ENCODE measurements around the gene TNFSF8. TPM values are rescaled to one million over a fixed set of nuclear protein-coding genes. Genes with fewer than 3 reads are reported as not detected.

TNFSF8 gene
- total RNA-seq, 1 experiment from 2014 or later: 0.15 TPM

DNA sequence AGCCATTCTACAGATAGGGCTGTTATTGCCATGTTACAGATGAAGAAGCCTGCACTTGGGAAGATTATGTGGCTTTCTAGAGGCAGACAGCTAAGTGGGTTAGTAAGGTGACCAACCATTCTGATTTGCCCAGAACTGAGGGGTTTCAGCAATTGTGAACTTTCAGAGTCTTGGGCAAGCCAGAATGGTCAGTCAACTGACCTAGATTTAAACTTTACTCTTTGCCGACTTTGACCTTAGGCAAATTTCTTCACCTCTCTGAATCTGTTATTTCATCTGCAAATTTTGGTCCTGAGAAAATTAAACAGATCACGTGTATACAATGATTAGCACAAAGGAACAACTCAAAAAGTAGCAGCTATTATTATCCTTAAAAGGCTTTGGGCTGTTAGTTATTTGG is 20.4 kb upstream of the TNFSF8 start:
- H3K27me3 ChIP-seq (ENCODE audit: control insufficient read depth, insufficient read depth, low read length): no peaks in the 10 kb centered on the region
- no peak for DNase-seq (ENCODE audit: low read depth, low spot score)
- H3K4me1 ChIP-seq (ENCODE audit: control insufficient read depth, insufficient read depth, low read length): no peaks in the 10 kb centered on the region
- H3K4me3 ChIP-seq (ENCODE audit: low read depth in 2 of 2, low read length in 2 of 2): no peak overlapping the region
- BruUV-seq (replicated peaks): no TSS peak
- ATAC-seq: no peak
- intact Hi-C loops (cut with micrococcal nuclease; ENCODE audit: unreplicated experiment) (no loop called here), in situ Hi-C loops (cut with HindIII; ENCODE audit: low pct_unique_long_range_greater_than_20kb, low sequenced_read_pairs) (no loop called here)
- CTCF ChIA-PET: no interaction called here
- no peak for TF ChIP-seq POLR2AphosphoS5 (IDR thresholded peaks at IDR 0.05; ENCODE audit: low read depth, low read length)
- H3K36me3 ChIP-seq (ENCODE audit: control insufficient read depth, insufficient read depth, low read length): no peaks in the 10 kb centered on the region
- POLR2A ChIA-PET: no interaction called here
- no peaks in the 10 kb centered on the region for H3K9me3 ChIP-seq (ENCODE audit: control insufficient read depth, insufficient read depth, low read depth, low read length)
- no peak overlapping the region for H3K27ac ChIP-seq (ENCODE audit: low read length)

DNA sequence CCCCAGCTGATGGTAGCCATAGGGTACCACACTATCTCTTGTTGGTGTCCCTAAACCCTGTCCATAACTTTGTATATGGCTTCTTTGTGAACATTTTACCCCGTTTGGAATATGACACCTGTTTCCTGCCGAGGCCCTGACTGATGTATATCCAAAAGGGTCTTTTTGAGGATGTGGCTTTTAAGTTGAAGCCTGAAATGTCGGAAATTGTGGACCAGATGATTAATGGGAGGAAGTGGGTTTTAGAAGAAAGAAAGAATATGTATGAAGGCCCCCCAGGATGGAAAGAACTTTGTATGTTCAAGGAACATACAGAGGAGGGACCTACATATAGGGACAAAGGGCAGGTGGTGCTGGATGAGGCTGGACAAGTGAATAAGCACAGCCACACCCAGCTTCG is 16.7 kb upstream of the TNFSF8 start:
- Histone ChIP-seq H3K27me3 (ENCODE audit: control insufficient read depth, insufficient read depth, low read length) (no peaks in the 10 kb centered on the region), H3K27ac (ENCODE audit: low read length) (no peak overlapping the region), H3K4me1 (ENCODE audit: control insufficient read depth, insufficient read depth, low read length) (no peaks in the 10 kb centered on the region), H3K4me3 (ENCODE audit: low read depth in 2 of 2, low read length in 2 of 2) (no peak overlapping the region), H3K36me3 (ENCODE audit: control insufficient read depth, insufficient read depth, low read length) (no peaks in the 10 kb centered on the region), H3K9me3 (ENCODE audit: control insufficient read depth, insufficient read depth, low read depth, low read length) (no peaks in the 10 kb centered on the region)
- no TSS peak for BruUV-seq (replicated peaks)
- intact Hi-C loops (cut with micrococcal nuclease; ENCODE audit: unreplicated experiment): no loop called here
- CTCF ChIA-PET: no interaction called here
- ATAC-seq (no peak), DNase-seq (ENCODE audit: low read depth, low spot score) (no peak)
- TF ChIP-seq TCF7L2 (IDR thresholded peaks at IDR 0.05; ENCODE audit: low read depth, low read length): no peak
- in situ Hi-C loops (cut with HindIII; ENCODE audit: low pct_unique_long_range_greater_than_20kb, low sequenced_read_pairs): no loop called here
- POLR2A ChIA-PET: no interaction called here

DNA sequence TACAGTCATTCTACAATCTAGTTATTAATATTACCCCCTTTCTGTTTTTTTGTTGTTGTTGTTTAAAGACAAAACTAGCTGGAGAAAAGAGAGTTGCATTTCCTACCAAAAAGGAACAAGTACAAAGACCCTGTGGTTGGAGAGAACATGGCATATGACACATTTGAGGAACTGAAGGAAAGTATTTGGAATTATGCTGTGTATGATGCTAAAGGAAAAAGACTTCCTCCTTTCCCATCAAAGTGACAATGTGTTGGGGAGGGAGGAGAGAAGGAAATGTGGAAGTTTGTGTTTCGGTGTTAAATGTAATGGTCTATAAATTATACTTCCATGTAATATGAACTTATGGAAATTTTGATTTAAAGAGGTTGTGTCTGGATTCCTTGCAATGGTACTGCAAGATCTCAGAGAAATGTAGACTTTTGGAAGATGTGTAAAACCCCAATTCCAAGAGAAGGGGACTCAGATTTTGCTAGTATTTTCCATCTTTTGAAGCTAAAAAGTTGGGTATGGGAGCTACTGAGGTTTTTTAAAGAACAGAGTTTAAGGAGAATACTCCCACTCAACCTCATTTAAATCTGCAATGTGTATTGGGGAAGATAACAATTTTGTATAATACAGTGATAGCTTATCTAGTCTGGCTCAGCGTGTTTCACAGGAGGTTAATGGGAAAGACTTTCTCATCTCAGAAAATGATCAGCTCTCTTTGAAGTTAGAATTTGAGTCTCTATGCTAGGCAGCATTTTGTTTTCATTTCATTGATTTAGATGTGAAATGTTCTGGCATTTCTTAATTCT is 15.4 kb upstream of the TNFSF8 start:
- CTCF ChIA-PET: no interaction called here
- Histone ChIP-seq H3K4me1 (ENCODE audit: control insufficient read depth, insufficient read depth, low read length) (no peaks in the 10 kb centered on the region), H3K27ac (ENCODE audit: low read length) (no peak overlapping the region), H3K36me3 (ENCODE audit: control insufficient read depth, insufficient read depth, low read length) (no peaks in the 10 kb centered on the region), H3K27me3 (ENCODE audit: control insufficient read depth, insufficient read depth, low read length) (no peaks in the 10 kb centered on the region), H3K4me3 (ENCODE audit: low read depth in 2 of 2, low read length in 2 of 2) (no peak overlapping the region), H3K9me3 (ENCODE audit: control insufficient read depth, insufficient read depth, low read depth, low read length) (no peaks in the 10 kb centered on the region)
- in situ Hi-C loops (cut with HindIII; ENCODE audit: low pct_unique_long_range_greater_than_20kb, low sequenced_read_pairs): no loop called here
- ATAC-seq (no peak), DNase-seq (ENCODE audit: low read depth, low spot score) (no peak)
- intact Hi-C loops (cut with micrococcal nuclease; ENCODE audit: unreplicated experiment): no loop called here
- BruUV-seq (replicated peaks): no TSS peak
- POLR2A ChIA-PET: no interaction called here
- no peak for TF ChIP-seq POLR2AphosphoS5 (IDR thresholded peaks at IDR 0.05; ENCODE audit: low read depth, low read length)
- TF ChIP-seq SIN3A (IDR thresholded peaks at IDR 0.05; ENCODE audit: borderline replicate concordance, insufficient read depth, low read depth, low read length): no peak
- TF ChIP-seq CTCF (IDR thresholded peaks at IDR 0.05): no peak
- no peak for TF ChIP-seq TCF7L2 (IDR thresholded peaks at IDR 0.05; ENCODE audit: low read depth, low read length)
- TF ChIP-seq, protein P1, sequence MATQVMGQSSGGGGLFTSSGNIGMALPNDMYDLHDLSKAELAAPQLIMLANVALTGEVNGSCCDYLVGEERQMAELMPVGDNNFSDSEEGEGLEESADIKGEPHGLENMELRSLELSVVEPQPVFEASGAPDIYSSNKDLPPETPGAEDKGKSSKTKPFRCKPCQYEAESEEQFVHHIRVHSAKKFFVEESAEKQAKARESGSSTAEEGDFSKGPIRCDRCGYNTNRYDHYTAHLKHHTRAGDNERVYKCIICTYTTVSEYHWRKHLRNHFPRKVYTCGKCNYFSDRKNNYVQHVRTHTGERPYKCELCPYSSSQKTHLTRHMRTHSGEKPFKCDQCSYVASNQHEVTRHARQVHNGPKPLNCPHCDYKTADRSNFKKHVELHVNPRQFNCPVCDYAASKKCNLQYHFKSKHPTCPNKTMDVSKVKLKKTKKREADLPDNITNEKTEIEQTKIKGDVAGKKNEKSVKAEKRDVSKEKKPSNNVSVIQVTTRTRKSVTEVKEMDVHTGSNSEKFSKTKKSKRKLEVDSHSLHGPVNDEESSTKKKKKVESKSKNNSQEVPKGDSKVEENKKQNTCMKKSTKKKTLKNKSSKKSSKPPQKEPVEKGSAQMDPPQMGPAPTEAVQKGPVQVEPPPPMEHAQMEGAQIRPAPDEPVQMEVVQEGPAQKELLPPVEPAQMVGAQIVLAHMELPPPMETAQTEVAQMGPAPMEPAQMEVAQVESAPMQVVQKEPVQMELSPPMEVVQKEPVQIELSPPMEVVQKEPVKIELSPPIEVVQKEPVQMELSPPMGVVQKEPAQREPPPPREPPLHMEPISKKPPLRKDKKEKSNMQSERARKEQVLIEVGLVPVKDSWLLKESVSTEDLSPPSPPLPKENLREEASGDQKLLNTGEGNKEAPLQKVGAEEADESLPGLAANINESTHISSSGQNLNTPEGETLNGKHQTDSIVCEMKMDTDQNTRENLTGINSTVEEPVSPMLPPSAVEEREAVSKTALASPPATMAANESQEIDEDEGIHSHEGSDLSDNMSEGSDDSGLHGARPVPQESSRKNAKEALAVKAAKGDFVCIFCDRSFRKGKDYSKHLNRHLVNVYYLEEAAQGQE (IDR thresholded peaks at IDR 0.05; ENCODE audit: insufficient read depth in 1 of 2, low read depth in 2 of 2, low read length in 1 of 2): no peak

All from Panc1 (cell line).